Colon (tissue), 2 donors: ENCODE data around the gene TNS3.

Experiments
- FAIRE-seq: peaks from 2 replicates; lab custom pipeline; 2012; peaks lifted over from hg19 to GRCh38; lab: Jason Lieb, UNC
- donor health status: control.
- donor health status: control.

TNS3 gene

GRCh38 chr7:47225387-47226131, 356.4 kb downstream of the TNS3 start:
- no peak for FAIRE-seq
